Muscle of back (tissue), 11 donors: ENCODE measurements around the gene MYOF. TPM values are rescaled to one million over a fixed set of nuclear protein-coding genes. Genes with fewer than 3 reads are reported as not detected.
"Not testable (repeated sequence)": the region's sequence is repeated elsewhere in the genome, so short reads cannot be mapped to it uniquely, and the experiment has no call there.

ENCODE experiments used
- DNase-seq, 3 donors: peaks; one replicate each; pipeline versions ENCODE4 v3.0.0 to v3.0.0-alpha.2; 2013
- polyA plus RNA-seq, 10 donors: library from polyadenylated mRNA; unstranded; fragments of 120-200 nt; gene quantifications; one replicate each; pipeline ENCODE4 v1.2.1, GENCODE V29; 2013; ENCODE audit not compliant: insufficient read length in 10 of 10

The MYOF gene
- polyA plus RNA-seq, 10 donors = 41.5 to 94.2 (median 59.9) TPM

DNA sequence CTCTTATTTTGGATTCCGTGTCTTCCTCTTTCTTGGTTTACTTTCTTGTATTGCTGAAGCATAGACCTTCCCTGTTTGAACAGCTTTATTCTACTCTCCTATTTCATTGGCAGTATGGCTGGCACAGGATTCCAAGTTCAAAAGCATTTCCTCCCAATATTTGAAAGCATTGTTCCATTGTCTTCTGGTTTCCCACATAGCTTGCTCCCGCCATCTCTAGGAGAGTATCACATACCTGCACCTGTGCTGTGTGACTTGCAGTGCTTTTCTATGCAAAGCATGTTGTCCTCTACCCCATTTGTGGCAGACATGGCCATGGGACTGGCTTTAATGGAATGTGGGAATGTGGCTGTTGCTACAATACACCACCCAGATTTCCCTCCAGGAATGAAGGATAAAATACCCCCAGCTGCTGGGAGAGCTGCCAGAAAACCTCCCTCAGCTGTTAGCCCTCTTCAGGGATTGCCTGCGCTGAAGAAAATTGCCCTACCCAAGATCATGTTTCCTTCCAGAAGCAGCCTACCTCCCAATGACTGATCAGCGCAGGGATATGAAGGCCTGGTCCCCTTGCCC lies 6.9 kb upstream of the MYOF start:
- peak in 1 of 3 donors; percentile 25 for DNase-seq

DNA sequence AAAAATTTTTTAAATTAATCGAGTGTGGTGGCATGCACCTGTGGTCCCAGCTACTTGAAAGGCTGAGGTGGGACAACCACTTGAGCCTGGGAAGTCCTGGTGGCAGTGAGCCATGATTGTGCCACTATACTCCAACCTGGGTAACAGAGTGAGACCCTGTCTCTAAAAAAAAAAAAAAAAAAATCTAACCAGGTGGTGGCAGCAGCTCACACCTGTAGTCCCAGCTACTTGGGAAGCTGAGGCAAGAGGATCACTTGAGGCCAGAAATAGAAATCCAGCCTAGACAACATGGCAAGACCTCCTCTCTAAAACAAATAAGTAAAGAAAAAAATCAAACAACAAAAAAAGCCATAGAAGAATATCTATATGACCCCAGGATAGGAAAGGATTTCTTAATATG lies 3.6 kb upstream of the MYOF start:
- no peak for DNase-seq

- no peak for DNase-seq
These were observed 443 bp downstream of the MYOF start for GRCh38 chr10:93481637-93482144.

GRCh38 chr10:93478873-93479272 lies 3.3 kb downstream of the MYOF start:
- DNase-seq = no peak

- no peak for DNase-seq
These were observed 5.4 kb downstream of the MYOF start for GRCh38 chr10:93476756-93477155.

- no peak for DNase-seq
These were observed 6.3 kb downstream of the MYOF start for GRCh38 chr10:93475871-93476270.

- DNase-seq = no peak
These were observed 6.9 kb downstream of the MYOF start for GRCh38 chr10:93475227-93475626.

GRCh38 chr10:93473804-93474472 lies 8.2 kb downstream of the MYOF start:
- DNase-seq = peak in 1 of 3 donors; percentile 49

DNA sequence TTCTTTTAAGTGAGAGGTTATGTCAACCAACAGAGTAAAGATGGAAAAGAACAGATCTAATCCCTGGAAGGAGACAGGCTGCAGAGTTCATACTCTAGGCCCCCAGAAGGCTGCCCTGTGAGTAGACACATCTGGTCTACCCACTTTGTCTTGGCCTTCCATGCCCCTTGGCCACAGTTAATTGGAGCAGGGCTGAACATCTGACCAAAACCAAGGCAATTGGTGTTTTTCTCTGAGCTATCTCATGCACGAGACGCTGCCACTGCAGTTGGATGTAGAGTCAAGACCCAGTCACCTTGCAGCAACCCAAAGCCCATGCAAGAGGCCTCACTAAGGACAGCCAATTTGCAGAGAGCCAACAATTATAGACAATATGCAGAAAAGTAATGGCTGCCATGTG lies 9.0 kb downstream of the MYOF start:
- DNase-seq = no peak

DNA sequence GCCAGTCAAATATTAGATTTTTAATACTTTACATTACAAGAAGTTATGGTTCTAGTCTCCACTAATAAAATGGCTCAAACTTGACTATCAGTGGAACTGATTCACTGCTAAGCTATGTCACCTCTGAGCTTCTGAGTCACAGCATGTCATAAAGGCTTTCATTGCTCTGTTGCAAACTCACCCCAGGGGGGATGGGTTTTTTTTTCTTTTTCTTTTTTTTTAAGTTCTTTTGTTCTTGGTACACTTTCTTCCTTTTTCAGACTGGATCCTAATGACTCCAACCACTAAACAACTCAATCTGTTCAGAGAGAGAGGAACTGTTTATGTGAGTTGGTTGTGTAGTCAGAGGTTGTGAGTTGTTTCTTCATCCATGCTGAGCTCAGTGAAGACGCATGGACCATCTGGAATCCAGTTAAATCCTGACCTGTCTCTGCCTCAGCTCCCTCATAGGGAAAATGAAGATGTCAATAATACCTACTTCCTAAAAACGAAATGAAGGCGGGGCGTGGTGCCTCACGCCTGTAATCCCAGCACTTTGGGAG lies 11.0 kb downstream of the MYOF start:
- DNase-seq = peak in 1 of 3 donors; percentile 92

DNA sequence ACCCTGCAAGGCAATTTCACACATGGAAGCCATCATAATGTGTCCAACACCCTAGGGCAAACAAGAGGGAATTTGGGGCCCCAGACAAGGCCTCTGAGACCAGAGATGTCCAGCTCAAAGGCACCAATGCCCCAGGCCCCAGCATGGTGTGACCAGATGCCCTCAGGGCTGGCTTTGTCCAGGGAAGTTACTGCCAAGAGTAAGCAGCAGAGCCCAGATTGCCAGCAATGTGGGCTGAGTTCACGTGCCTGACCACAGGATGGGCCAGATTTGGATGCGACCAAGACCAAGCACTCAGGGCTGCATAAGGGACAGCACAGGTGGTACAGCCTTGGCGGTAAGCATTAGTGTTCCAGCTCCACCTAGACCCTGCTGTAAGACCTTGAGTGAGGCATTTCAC lies 12.7 kb downstream of the MYOF start:
- DNase-seq = no peak

GRCh38 chr10:93468461-93469213 lies 13.5 kb downstream of the MYOF start:
- DNase-seq = peak in 1 of 3 donors; percentile 89

GRCh38 chr10:93467635-93468034 lies 14.5 kb downstream of the MYOF start:
- not testable (repeated sequence) for DNase-seq

DNA sequence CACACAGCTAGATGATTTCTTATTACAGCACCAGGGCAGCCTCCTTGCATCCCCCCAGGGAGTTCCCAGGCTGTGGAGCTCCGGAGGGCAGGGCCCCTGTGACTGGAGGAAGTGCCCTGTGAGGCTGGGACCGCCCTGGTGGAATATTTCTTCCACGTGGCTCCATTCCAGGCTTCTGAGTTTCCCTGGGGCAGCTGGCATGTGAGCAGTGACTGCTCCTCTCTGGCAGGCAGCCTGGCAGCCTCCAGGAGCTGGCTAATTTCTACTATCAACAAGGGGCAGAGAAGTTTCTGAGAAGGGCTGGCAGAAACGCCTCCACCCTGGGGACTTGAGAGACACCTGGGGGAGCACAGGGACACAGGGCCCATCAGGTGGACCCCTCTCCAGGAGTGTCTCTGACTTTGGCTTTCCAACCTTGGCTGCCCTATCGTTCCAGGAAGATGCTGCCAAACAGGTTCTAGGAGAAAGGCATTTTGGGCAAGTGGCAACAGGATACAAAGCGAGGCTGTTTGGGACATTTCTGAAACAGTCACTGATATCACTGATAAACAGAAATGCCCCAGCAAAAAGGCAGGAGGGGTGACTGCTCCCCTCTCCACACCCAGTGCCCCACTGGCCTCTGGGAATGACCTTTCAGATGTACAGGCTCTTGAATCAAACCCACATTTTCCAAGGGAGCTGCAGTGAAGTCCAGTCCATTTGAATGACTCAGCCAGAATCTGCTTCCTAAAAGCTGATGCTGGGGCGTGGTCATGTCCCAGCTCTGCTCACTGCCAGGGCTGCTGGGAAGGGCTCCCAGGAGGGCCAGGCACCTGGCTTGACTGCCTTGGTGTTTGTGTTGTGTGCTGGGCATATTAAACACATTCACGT lies 16.1 kb downstream of the MYOF start:
- peak in 2 of 3 donors; percentile 75 to 84 for DNase-seq

DNA sequence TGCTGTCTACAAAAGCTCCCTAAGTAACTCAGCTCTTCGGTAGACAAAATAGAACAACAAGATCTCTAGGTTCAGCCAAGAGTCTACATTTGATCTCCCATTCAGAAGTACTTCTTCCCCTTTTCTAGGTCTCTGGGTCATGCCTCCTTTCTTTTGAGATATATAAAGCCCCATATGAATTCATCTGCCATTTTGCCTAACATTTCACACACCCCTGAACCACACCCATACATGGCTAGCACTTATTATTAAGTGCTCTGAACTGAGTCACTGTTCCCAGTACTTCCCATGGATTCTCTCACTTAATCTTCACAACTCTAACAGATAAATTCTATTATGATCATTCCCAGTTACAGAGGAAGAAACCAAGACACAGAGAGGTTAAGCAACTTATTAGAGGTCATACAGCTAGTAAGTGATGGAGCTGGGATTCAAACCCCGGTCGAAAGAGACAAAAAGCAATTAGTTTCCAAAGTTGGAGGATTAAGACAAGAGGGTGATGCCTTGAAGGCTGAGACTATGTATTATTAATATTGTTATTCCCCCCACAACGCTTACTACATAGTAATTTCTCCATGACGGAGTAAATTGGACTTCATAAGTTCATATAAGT lies 17.3 kb downstream of the MYOF start:
- no peak for DNase-seq

GRCh38 chr10:93463723-93464476 lies 18.2 kb downstream of the MYOF start:
- peak in 2 of 3 donors; percentile 63 to 78 for DNase-seq

DNA sequence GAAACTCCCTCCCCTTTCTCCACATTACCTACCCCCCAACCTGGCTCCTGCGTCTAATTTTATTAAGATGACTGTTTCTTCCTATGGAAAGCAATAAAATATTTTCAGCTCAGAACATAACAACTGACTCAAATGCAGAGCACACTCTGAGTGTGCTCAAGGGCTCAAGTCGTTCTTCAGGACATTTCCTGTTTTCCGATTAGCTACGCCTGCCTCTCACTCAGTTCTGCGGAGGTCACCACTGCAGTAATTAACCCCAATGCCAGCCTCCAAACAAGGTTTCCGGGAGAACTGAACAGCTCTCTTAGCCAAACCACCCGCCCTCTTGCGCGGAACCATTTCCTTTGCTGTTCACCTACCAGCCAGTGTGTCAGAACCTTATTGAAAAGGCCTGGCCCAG lies 19.3 kb downstream of the MYOF start:
- DNase-seq = no peak

- DNase-seq = no peak
These were observed 19.8 kb downstream of the MYOF start for GRCh38 chr10:93462371-93462770.

DNA sequence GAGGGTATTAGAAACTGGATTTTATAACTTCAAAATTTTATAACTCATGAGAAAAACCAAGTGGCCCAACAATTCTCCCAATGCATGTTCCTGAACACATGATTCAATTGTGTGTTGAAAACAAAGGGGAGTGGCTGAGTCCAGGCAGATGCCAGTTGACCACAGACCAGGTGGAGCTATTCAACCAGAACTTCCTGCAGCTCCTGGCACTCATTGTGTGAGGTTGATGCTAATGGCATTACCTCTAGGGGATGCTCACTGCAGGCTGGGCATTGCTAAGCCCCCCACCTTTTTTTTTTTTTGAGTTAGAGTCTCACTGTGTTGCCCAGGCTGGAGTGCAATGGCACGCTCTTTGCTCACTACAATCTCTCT lies 20.3 kb downstream of the MYOF start:
- DNase-seq = no peak

GRCh38 chr10:93461109-93461806 lies 20.9 kb downstream of the MYOF start:
- DNase-seq = no peak
